ENCODE measurements around the gene CFAP410.
A peak's percentile ranks its signal among the peaks of the same experiment; 100 is the strongest.
"Not testable (repeated sequence)": the region's sequence is repeated elsewhere in the genome, so short reads cannot be mapped to it uniquely, and the experiment has no call there.

The CFAP410 gene

GRCh38 chr21:44315691-44316203 lies 23.4 kb downstream of the CFAP410 start:
- no peak for DNase-seq

DNA sequence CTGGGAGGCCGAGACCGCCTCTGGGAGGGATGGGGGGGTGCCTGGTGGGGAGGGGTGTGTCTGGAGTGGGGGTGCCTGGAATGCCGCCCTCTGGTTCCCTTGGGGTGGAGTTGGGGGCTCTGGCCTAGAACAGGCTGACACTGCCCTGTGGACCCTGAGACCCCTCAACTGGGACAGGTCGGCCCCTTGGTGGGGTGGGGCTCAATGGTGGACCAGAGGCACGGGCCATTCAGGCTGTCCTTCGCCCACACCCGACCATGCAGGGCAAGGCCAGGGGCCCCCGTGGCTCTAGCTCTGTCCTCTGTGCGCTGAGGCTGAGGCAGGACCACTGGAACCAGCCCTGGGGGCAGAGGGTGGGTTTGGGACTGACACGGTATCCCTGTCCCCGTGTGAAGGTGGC lies 24.6 kb downstream of the CFAP410 start:
- no peak for DNase-seq

- no peak for DNase-seq
Observed at GRCh38 chr21:44314128-44314527, 25.1 kb downstream of the CFAP410 start.

DNA sequence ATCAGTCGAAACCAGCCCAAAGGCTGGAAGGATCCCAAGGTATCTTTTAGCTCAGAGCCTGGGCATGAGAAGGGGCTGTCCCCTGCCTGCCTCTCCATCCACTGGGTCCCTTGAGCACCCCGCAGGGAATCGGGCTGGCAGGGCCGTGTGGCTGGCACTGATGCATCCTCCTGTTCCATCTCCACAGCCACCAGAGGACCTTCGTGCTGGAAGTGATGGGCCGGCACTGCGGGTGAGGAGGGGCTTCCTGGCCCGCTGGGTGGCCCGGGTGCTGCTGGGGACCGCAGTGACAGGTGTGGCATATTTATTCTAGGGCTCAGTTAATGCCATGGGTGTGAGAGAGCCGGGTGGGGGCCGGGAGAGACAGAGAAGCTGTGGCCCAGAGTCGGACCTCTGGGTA lies 25.7 kb downstream of the CFAP410 start:
- DNase-seq = no peak

GRCh38 chr21:44312716-44313115 lies 26.5 kb downstream of the CFAP410 start:
- no peak for DNase-seq

GRCh38 chr21:44312089-44312488 lies 27.1 kb downstream of the CFAP410 start:
- no peak for DNase-seq

DNA sequence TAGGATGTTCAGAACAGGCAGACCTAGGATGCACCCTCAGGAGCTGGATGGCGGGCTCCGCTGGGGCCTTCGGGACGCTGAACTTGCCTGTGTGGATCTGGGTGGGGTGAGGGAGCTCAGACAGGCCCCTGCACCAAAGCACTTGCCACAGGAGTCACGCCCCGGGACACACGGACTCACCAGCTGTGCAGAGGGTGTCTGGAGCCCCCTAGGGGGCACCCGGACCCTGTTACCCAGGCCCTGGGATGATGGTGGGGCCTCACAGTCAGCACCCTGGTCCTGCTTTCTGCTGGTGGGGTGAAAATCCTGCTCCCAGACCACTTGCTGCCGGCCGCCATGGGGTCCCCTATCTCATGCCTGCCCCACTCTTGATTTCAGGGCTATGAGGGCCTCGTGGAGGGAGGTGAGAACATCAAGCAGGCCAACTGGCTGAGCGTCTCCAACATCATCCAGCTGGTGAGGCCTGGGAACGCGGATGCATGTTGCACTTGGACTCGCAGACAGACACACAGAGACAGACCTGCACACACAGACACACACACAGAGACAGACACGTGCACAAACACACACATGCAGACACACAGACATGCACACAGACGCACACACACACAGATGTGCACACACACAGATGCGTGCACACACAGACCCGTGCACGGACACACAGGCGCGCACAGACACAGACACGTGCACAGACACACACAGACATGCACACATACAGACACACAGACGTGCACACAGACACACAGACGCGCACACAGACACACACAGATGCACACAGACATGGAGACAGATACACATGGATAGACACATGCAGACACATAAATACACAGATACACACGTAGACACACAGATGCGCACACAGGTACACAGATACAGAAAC lies 28.3 kb downstream of the CFAP410 start:
- no peak for DNase-seq

GRCh38 chr21:44306936-44307704 lies 32.1 kb downstream of the CFAP410 start:
- no peak for DNase-seq

DNA sequence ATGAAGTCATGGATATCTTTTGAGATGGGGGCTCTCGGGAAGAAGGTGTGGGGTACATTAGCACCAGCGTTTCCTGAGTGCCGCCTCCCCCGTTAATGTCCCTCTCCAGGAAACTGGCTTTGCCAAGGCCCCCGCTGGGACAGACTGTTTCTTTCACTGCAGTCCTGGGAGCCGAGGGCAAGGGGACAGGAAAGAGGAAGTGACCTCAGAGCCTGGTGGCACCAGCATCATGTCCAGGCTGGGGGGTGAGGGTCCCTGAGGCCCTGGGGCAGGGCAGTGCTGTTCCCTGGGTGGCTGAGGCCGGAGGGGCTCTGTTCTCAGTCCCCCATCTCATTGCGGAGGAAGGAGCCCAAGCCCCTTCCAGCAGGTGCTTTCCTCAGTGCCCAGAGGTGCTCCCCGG lies 33.5 kb downstream of the CFAP410 start:
- no peak for DNase-seq

DNA sequence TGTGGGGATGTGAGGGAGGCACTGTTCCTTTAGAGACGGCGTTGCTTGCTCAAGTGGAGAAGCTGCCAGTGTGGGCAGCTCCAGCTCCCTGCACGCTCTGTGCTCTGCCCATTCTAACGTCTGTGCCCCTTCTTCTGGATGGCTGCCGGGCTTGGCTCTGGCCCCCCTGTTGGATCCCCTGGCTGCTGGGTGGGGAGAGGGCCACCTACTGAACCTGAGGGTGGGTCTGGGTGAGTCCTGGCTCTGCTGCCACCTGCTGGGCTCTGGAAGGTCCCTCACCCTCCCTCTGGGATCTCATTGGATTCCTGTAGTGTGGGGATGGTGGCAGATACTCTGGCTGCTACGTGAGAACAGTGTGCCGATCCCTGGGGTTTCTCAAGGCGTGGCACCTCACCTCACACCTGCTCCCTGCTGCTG lies 34.3 kb downstream of the CFAP410 start:
- DNase-seq = peak; percentile 4

DNA sequence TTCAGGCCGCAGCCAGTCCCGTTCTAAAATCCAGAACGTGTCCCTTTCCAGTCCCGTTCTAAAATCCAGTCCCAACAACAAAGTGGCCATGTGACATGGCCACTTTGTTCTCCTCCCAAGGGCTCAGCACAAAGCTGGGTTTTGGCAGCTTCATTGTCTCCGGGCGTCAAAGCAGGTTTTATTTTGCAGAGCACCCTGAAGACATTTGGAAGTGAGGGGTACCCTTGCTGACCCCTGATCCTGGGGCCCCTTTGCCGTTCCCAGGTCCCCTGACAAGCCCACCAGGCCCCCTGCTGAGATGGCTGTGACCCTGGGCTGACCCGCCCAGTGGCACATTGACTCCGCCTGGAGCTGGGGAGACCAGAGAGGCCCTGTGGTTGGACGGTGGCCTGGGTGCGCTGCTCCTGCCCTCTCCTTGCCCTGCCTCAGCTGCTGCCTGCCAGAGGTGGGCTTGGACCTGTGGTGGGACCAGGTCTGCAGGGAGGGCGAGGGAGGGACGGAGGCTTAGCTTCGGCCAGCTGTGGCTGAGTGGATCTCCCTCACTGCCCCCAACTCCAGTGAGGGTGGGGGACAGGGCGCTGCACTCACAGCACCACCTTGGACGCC lies 35.1 kb downstream of the CFAP410 start:
- DNase-seq = no peak

DNA sequence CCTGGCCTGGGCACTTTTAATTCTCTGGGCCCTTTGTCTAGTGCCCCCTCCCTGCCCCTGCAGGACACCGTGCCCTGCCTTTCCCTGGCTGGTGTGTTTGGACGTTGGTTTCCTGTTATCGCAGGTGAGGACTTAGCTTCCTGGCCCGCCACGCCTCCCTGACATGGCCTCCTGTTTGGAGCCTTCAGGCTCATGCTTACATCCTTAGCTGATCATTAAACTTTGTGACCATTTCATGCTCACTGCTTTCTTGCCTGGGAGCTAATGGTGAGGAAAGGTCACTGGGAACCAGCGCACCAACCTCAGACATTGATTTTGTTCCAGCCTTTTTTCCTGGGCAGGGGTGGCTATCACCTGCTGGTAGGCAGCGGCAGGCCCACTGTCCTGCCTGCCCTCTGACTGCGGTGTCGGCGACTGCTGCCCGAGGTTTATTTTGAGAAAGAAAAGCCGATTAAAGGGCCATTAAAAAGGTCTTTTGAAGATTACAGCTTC lies 35.7 kb downstream of the CFAP410 start:
- no peak for DNase-seq

DNA sequence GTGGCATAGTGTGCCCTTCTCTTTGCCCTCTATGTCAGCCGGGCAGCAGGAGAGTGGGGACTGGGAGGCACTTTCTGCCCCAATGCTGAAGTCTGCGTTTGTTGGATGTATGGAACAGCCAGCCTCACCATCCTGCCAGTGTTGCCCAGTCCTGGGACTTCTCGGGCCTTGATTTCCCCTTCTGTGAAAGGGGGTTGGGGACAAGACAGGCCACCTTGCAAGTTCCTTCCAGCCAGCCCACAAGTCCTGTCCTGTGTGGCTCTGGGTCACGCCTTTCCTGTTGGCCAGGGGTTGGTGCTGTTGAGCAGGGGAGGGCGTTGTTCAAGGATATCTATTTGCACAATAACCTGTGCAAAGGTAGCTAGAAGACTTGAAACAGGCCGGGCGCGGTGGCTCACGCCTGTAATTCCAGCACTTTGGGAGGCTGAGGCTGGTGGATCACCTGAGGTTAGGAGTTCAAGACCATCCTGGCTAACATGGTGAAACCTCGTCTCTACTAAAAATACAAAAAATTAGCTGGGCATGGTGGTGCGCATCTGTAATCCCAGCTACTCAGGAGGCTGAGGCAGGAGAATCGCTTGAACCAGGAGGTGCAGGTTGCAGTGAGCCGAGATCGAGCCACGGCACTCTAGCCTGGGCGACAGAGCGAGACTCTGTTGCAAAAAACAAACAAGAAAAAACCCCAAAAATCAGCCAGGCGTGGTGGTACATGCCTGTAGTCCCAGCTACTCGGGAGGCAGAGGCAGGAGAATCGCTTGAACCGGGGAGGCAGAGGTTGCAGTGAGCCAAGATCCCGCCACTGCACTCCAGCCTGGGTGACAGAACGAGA lies 36.4 kb downstream of the CFAP410 start:
- DNase-seq = not testable (repeated sequence)

DNA sequence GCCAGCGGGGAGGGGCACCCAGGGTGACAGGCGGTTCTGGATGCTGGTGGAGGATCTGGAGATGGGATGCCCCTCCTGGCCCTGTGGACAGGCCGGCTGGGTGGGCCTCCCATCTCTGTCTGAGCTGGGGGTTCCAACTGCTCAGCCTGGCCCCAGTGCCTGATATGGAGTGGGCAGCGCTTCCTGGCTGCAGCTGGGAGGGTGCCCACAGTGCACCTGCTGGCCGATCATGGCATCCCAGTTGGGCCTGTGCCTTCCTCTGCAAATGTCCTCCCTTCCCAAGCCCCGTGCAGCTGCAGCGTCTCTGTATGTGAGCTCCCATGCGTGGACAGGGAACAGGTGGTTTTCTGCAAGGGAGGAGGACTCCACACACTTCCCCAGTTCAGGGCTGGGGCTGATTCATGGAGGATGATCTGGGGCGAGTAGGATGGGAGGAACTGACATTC lies 37.2 kb downstream of the CFAP410 start:
- DNase-seq = no peak

- DNase-seq = no peak
Observed at GRCh38 chr21:44301141-44301540, 38.0 kb downstream of the CFAP410 start.

- peak; percentile 40 for DNase-seq
Observed at GRCh38 chr21:44300262-44300959, 38.8 kb downstream of the CFAP410 start.

- peak; percentile 65 for DNase-seq
Observed at GRCh38 chr21:44299458-44300261, 39.5 kb downstream of the CFAP410 start, which contains the start of gene PFKL. Gene PFKL (plus strand): TSS chr21:44300053. CDS start chr21:44300106, 53 bp downstream.

- peak; percentile 12 for DNase-seq
Observed at GRCh38 chr21:44299085-44299457, 40.1 kb downstream of the CFAP410 start.

- no peak for DNase-seq
Observed at GRCh38 chr21:44298301-44298700, 40.9 kb downstream of the CFAP410 start.

DNA sequence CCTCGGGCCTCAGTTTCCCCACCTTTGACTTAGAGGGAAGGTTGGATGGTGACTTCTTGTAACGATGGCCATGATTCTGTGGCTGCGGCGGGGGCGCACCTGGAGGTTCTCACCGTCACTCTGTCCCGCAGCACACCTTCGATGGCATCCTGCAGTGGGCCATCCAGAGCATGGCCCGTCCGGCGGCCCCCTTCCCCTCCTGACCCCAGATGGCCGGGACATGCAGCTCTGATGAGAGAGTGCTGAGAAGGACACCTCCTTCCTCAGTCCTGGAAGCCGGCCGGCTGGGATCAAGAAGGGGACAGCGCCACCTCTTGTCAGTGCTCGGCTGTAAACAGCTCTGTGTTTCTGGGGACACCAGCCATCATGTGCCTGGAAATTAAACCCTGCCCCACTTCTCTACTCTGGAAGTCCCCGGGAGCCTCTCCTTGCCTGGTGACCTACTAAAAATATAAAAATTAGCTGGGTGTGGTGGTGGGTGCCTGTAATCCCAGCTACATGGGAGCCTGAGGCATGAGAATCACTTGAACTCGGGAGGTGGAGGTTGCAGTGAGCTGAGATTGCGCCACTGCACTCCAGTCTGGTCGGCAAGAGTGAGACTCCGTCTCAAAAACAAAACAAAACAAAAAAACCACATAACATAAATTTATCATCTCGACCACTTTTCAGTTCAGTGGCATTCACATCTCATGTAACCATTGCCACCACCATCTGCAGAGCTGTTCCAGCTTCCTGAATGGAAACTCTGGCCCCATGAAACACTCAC lies 41.5 kb downstream of the CFAP410 start:
- peak; percentile 64 for DNase-seq

Data from NCI-H146 (cell line).